H1 (cell line): Measurements from ENCODE around the gene PTS. TPM values are rescaled to one million over a fixed set of nuclear protein-coding genes. Genes with fewer than 3 reads are reported as not detected.

Experiments
- polyA plus RNA-seq, 7 experiments: library from polyadenylated mRNA; depleted of rRNA in 3 of 7; stranded (reverse) in 5 of 7; unstranded in 2 of 7; fragments of >200 nt in 5 of 7; fragments of 200-250 nt in 2 of 7; gene quantifications; 1 replicate in 5 of 7; 2 replicates in 1 of 7; 4 replicates in 1 of 7; pipeline versions ENCODE4 v1.2.1 to v1.2.3, GENCODE V29; 2011 to 2013; ENCODE audit warnings: missing spikeins in 2 of 7, mixed read lengths in 2 of 7
- small RNA-seq: library from polyadenylated mRNA; stranded (forward); fragments of <200 nt; extraction: miRNeasy Mini kit (QIAGEN cat#:217004); gene quantifications from one replicate; pipeline ENCODE3, GENCODE V24; 2013; ENCODE audit not compliant: insufficient read depth
- total RNA-seq: library from RNA; stranded (reverse); fragmentation: NEBNext Ultra II Directional; extraction: Animal tissue kit (Norgen Biotek cat#: 25700); gene quantifications from 2 replicates; pipeline ENCODE4 v1.2.1, GENCODE V29; 2021

The PTS gene
- total and polyA plus RNA-seq, 2 of the 8 experiments (the other 6 are each of a cell fraction or from before 2014, with no cell fraction given), result 18.3 to 25.9 TPM

Small RNA genes within 50 kb of the gene (small RNA-seq; reads per million reads assigned to genes)
- not detected for gene MRPS36P4

Other genes starting within 250 kb of the PTS start
- 61.2 and 66.2 TPM in 2 replicates for gene DLAT, start 201.0 kb upstream of the PTS start, total RNA-seq
- 17.3 and 23.1 TPM in 2 replicates for gene DLAT, start 201.0 kb upstream of the PTS start, polyA plus RNA-seq (2011; rRNA removed)
- 0.73 and 0.86 TPM in 2 replicates for gene PIH1D2, start 152.4 kb upstream of the PTS start, total RNA-seq
- 0.53 TPM in 2 replicates for gene PIH1D2, start 152.4 kb upstream of the PTS start, polyA plus RNA-seq (2011; rRNA removed)
- gene NKAPD1, start 152.1 kb upstream of the PTS start, total RNA-seq, result 16.7 and 20.4 TPM in 2 replicates
- 3.6 and 6.7 TPM in 2 replicates for gene NKAPD1, start 152.1 kb upstream of the PTS start, polyA plus RNA-seq (2011; rRNA removed)
- gene TIMM8B, start 139.7 kb upstream of the PTS start, total RNA-seq, result 86.1 and 93.7 TPM in 2 replicates
- gene TIMM8B, start 139.7 kb upstream of the PTS start, polyA plus RNA-seq (2011; rRNA removed), result 138 and 143 TPM in 2 replicates
- 90.3 and 96.0 TPM in 2 replicates for gene SDHD, start 139.6 kb upstream of the PTS start, total RNA-seq
- gene SDHD, start 139.6 kb upstream of the PTS start, polyA plus RNA-seq (2011; rRNA removed), result 181 and 199 TPM in 2 replicates
- gene IL18, start 62.3 kb upstream of the PTS start, total RNA-seq, result 0.84 and 1.1 TPM in 2 replicates
- gene IL18, start 62.3 kb upstream of the PTS start, polyA plus RNA-seq (2011; rRNA removed), result 0.13 and 0.29 TPM in 2 replicates
- gene TEX12, start 59.1 kb upstream of the PTS start, total RNA-seq, result not detected in 2 replicates
- not detected in 2 replicates for gene TEX12, start 59.1 kb upstream of the PTS start, polyA plus RNA-seq (2011; rRNA removed)
- 0.63 and 0.82 TPM in 2 replicates for gene BCO2, start 50.9 kb upstream of the PTS start, total RNA-seq
- 0.05 and 0.42 TPM in 2 replicates for gene BCO2, start 50.9 kb upstream of the PTS start, polyA plus RNA-seq (2011; rRNA removed)
- gene PLET1, start 34.4 kb downstream of the PTS start, total RNA-seq, result not detected in 2 replicates
- not detected in 2 replicates for gene PLET1, start 34.4 kb downstream of the PTS start, polyA plus RNA-seq (2011; rRNA removed)